Fibroblast of the conjunctiva (primary cell): ENCODE data around the gene ZNF664.
A peak's percentile ranks its signal among the peaks of the same experiment; 100 is the strongest.

ENCODE experiments used
- DNase-seq: peaks from one replicate; pipeline ENCODE4 v3.0.0-alpha.2; 2010; ENCODE audit warnings: low read depth

Gene ZNF664

DNA sequence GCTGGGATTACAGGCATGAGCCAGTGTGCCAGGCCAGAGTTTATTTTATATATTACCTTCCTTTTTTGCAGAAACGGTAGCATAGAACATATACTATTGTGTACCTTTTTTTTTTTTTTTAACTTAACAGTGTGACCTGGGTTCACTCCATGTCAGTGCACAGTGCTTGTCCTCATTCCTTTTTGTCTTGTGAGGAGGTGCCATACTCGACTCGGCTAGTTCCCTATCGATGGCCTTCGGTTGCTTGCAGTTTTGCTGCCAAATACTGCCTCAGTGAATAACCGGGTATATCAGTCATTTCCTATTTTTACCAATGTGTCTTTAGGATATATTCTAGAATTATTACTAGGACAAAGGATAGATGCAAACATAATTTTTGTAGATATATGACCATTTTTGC, 36.8 kb downstream of the ZNF664 start:
- DNase-seq, result no peak

GRCh38 chr12:124010687-124011086, 37.7 kb downstream of the ZNF664 start:
- DNase-seq, result no peak

DNA sequence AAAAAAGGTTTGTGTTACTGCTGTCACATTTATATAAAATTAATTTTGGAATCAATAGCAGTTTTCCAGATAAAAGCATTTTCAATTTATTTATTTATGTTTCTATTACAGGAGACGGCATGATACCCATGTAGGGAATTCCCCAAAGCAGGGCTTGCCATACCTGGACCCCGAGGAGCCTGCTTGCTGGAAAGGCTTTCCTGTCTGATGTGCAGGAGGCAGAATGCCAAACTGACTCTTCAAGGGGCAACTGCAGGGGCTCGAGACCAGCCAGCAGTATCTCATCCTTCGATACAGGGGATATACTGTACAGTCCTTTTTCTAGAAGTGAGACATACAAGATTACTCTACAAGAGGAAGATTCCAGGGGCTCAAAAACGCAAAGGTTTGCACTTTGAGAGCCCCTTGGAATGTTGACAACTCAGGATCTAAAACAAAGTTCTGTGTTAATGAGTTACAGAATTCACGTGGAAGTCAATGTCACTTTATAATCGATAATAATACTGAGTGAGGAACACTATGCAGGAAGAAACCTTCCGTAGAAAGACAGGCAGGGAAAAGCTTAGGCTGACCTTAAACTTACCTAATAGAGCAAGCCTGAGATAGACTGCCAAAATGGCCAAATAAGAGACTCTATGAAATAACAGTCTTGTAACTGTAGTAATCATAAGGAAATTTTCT, 38.6 kb downstream of the ZNF664 start:
- DNase-seq, result no peak

GRCh38 chr12:124013073-124013472, 40.1 kb downstream of the ZNF664 start:
- DNase-seq, result no peak

GRCh38 chr12:124015494-124016461, 42.8 kb downstream of the ZNF664 start:
- no peak for DNase-seq

DNA sequence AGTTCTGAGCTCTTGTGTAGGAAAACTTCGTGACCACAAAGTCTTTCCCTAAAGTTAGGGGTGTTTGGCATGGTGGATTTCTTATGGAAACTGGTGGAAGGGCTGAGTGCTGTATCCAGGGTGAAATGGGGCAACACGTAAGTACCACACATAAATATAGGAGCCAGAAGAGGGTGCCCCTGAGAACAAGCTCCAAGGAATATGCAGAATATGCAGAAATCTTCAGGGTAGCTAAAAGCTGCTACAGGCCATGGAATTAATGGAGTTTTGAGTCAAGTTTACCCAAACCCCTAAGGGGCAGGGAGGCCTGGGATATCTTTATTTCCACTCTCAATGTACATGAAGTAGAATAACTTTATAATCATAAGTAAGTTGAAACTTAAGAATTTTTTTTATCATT, 44.0 kb downstream of the ZNF664 start:
- no peak for DNase-seq

DNA sequence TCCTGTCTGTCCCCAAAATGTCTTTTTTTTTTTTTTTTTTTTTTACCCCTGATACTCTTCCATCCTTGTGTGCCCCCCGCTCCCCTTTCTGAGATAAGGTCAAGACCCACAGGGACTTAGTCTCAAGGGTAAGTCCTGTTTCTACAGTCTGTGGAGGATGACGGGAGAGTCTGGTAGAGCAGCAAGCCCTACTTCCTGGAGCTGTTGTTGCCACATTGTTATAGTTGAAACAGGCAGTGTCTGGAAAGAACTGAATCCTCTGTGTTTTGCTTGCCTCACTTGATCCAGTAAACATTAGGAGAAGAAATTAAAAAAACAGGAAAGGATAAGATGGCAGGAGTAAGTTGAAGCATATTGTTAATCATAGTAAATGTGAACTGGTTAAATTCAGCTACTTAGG, 45.5 kb downstream of the ZNF664 start:
- no peak for DNase-seq

DNA sequence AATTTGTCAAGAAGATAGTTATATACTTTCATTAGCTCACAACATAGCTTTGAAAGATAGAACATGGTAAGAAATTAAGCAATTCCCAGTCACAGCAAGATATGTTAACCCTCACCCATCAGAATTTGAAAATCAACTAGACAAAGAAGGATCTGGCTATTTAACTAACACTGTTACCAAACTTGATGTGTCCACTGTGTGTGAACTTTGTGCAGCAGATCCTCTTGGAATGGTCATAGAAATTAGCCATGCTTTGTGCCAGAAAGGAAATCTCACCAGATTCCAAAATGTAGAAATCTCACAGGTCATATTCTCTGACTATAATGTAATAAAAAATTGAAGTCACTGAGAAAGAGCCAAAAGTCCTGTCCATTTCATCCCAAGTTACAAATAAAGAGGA, 46.1 kb downstream of the ZNF664 start:
- DNase-seq, result no peak

DNA sequence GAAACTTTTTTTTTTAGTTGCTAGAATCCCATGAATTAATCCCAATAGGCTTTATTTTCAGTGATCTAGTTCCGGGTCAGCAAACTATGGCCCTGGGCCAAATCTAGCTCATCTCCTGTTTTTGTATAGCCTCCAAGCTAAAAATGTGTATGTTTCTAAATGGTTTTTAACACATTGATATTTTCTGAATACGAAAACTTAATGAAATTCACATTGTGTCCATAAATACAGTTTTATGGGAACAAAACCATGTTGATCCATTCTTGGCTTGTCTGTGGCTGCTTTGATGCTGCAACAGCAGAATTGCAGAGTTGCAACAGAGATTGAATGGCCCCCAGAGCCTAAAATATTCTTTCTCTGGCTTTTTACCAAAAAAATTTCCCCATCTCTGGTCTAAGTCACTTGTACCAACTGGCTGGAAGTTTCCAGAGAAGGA, 47.5 kb downstream of the ZNF664 start:
- peak; percentile 60 for DNase-seq

DNA sequence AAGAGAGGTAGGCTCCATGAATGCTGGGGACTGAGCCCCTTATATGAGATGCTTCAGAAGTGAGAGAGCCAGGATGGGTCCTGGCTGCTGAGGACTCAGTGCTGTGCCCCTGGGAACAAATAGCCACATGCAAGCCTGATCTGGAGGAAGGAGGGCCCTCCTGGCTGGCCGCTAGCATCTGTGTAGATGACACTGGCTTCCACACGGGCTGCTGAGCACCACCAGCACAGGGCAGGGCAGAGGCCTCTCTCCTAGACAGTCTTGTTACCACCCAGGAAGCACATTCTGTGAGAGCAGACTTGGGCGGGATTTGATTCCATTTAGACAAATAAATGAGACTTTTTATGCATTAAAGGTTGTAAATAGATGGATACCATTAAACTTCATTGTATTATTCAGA, 48.0 kb downstream of the ZNF664 start:
- DNase-seq, result no peak

GRCh38 chr12:124022161-124022560, 49.1 kb downstream of the ZNF664 start:
- DNase-seq, result no peak

DNA sequence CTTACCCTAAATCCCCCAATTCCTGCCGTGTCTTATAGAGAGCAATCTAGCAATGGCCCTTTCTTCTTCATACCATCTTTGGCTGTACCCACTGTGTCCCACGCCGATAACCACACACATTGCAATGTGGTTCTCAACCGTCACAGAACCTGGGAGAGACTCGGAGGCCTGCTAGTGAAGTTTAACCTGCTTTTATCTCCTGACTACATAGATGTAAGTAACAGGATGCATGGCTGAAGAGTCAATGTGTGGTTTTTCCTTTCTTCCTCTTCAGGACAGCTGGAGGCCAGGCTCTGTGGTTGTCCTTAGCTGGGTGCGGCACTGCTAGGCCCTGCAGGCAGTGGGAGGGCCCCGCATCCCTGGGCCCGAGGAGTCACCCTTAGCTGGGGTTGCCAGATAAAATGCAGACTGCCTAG, 51.3 kb downstream of the ZNF664 start:
- DNase-seq, result no peak

DNA sequence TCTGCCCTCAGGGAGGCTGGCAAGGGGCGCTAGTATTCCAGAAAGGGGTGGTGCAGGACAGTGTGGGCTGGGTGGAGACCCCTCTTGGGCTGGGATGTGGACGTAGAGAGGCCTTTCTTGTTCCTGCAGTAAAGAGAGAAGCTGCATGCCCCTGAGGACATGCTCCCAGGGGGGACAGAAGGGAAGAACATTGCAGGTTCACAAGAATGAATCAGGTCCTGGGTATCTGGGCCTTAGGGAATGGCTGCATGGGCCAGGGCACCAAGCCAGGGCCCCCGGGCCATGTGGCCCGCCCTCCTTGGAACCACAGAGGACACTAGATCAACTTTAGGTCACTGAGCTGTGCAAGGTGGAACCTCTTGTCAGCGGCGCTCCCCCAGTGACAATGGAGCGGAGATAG, 51.8 kb downstream of the ZNF664 start:
- DNase-seq, result no peak

DNA sequence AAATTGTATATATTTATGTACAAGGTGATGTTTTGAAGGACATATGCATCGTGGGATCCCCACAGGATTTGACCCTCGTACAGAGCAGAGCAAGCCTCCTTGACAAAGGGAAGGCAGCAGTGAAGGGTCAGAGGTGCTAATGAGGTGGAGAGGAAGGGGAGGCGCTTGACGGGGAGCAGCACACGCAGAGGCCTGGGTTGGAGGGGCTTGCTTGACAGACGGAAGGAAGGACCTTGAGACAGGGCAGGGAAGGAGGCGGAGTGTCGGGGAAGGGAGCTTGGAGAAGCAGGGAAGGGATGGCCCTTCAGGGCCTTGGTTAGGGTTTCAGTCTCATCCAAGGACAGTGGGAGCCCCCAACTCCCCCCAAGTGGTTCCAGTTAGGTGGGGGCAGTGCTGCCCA, 52.6 kb downstream of the ZNF664 start:
- no peak for DNase-seq

DNA sequence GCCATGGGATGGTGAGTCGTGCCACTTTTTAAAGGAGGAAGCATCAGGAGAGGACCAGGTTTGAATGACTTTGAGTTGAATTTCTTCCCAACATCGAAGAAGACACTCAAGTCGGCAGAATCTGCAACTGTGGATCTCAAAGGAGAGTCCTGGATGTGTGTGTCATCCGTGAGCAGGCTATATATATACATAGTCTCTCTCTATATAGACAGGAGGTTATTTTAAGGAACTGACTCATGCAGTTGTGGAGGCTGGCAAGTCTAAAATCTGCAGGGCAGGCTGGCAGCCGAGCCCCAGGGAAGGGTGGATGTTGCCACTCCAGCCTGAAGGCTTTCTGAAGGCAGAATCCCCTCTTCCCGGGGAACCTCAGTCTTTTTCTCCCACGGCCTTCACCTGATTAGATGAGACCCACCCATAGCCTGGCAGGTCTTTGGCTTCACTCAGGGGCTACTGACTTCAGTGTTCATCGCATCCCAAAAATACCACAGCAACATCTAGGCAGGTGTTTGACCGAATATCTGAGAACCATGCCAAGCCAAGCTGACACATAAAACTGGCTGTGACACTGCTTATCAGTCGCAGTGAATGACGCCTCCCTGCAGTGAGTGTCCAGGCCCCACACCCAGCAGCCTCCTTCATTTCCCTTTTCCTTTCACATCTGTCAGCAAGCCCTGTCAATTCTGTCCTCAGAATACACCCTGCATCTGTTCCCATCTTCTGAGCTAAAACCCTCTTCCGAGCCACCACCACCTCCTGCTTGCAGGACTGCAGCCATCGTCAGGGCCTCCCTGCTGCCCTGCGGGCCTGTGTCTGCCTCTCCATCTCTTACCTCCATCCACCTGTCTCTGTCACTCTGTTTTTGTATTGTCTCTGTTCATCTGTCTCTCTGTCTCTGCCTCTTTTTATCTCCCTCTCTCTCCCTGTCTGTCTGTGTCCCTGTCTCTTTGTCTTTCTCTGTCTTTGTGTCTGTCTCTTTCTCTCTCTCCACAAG, 54.0 kb downstream of the ZNF664 start:
- no peak for DNase-seq

- DNase-seq, result no peak
Measured at GRCh38 chr12:124027753-124028554, 54.9 kb downstream of the ZNF664 start.

- DNase-seq, result no peak
Measured at GRCh38 chr12:124028555-124028925, 55.5 kb downstream of the ZNF664 start.

DNA sequence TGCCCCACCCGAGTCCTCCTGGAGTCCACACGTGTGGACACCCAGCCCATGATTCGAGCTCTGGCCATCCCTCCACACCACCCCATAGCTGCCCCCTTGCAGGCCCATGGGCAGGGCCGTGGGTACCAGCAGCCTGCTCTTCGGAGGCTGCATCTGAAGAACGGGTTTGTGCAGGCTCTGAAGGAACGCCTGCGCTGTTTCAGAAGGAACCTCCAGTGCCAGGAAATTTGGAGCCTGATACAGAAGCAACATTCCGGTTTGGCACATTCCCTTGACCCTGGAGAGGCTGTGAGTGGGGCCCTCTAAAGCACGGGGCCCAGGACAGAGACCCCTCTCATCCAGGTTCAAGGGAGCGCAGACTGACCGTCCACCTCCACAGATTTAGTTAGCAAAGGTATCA, 57.0 kb downstream of the ZNF664 start:
- DNase-seq, result no peak

GRCh38 chr12:124030510-124030909, 57.5 kb downstream of the ZNF664 start:
- no peak for DNase-seq

DNA sequence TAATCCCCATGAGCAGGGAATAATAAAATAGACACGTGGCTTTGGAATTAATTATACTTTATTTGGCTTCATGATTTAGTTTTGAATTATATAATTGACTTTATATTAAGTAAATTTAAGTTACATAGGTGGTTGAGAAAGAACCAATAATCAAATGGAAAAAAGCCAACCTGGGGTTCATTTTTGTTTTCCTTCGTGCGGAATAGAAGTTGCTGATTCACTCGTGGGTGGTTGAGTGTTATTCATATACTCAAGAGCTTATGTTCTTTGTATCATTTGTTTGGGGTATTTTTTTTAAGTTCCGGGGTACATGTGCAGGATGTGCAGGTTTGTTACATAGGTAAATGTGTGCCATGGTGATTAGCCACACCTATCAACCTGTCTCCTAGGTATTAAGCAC, 58.0 kb downstream of the ZNF664 start:
- DNase-seq, result no peak

- DNase-seq, result peak; percentile 55
Measured at GRCh38 chr12:124032265-124032886, 59.4 kb downstream of the ZNF664 start.
